Trophoblast cell (in vitro differentiated cells and primary cell): Measurements from ENCODE around the gene ATXN1L.

Source experiments
- DNase-seq, 2 donors: peaks; one replicate each; pipeline ENCODE4 v3.0.0-alpha.2; 2016
- H2AFZ ChIP-seq: 2 replicates; pipeline ENCODE4 v1.6.1; 2013; ENCODE audit warnings: low read length, moderate library complexity, mild to moderate bottlenecking; ENCODE audit not compliant: insufficient read depth, poor library complexity
- H2AK5ac ChIP-seq: 2 replicates; pipeline ENCODE4 v1.6.1; 2013; ENCODE audit warnings: mild to moderate bottlenecking, low read length
- H2BK120ac ChIP-seq: 2 replicates; pipeline ENCODE4 v1.6.1; 2013; ENCODE audit warnings: low read length, mild to moderate bottlenecking, moderate library complexity; ENCODE audit not compliant: insufficient read depth, poor library complexity
- H2BK12ac ChIP-seq: 2 replicates; pipeline ENCODE4 v1.6.1; 2013; ENCODE audit warnings: mild to moderate bottlenecking, low read length, moderate library complexity
- H2BK5ac ChIP-seq: 2 replicates; pipeline ENCODE4 v1.6.1; 2013; ENCODE audit warnings: low read length, low read depth, moderate library complexity, mild to moderate bottlenecking; ENCODE audit not compliant: poor library complexity
- H3K14ac ChIP-seq: 2 replicates; pipeline ENCODE4 v1.6.1; 2013; ENCODE audit warnings: mild to moderate bottlenecking, low read length
- H3K18ac ChIP-seq: 2 replicates; pipeline ENCODE4 v1.6.1; 2013; ENCODE audit warnings: mild to moderate bottlenecking, low read length
- H3K23ac ChIP-seq: 2 replicates; pipeline ENCODE4 v1.6.1; 2013; ENCODE audit warnings: low read length
- H3K27ac ChIP-seq: 2 replicates; pipeline ENCODE4 v1.5.1; 2013; ENCODE audit warnings: low read depth, mild to moderate bottlenecking, inconsistent platforms, low read length, moderate library complexity
- H3K27me3 ChIP-seq: 2 replicates; pipeline ENCODE4 v1.6.1; 2013; ENCODE audit warnings: inconsistent platforms, mild to moderate bottlenecking, low read length, moderate library complexity; ENCODE audit not compliant: insufficient read depth
- H3K36me3 ChIP-seq, 2 experiments: 1 replicate in 1 of 2; 2 replicates in 1 of 2; pipeline ENCODE4 v1.6.1; 2013; ENCODE audit warnings: low read length in 2 of 2, mild to moderate bottlenecking in 2 of 2, moderate library complexity in 1 of 2; ENCODE audit not compliant: insufficient read depth in 2 of 2, control insufficient read depth in 1 of 2
- H3K4ac ChIP-seq: 2 replicates; pipeline ENCODE4 v1.6.1; 2013; ENCODE audit warnings: low read depth, mild to moderate bottlenecking, low read length, moderate library complexity
- H3K4me1 ChIP-seq, 2 experiments: 1 replicate in 1 of 2; 2 replicates in 1 of 2; pipeline ENCODE4 v1.6.1; 2013; ENCODE audit warnings: low read length in 2 of 2, mild to moderate bottlenecking in 2 of 2, moderate library complexity in 1 of 2; ENCODE audit not compliant: insufficient read depth in 2 of 2, control insufficient read depth in 1 of 2
- H3K4me2 ChIP-seq: 2 replicates; pipeline ENCODE4 v1.6.1; 2013; ENCODE audit warnings: inconsistent platforms, mild to moderate bottlenecking, low read length, moderate library complexity
- H3K4me3 ChIP-seq: 2 replicates; pipeline ENCODE4 v1.5.1; 2013; ENCODE audit warnings: mild to moderate bottlenecking, low read depth, low read length, inconsistent platforms
- H3K79me1 ChIP-seq: one replicate; pipeline ENCODE4 v1.6.1; 2013; ENCODE audit warnings: low read length
- H3K79me2 ChIP-seq: 2 replicates; pipeline ENCODE4 v1.6.1; 2013; ENCODE audit warnings: low read length, mild to moderate bottlenecking; ENCODE audit not compliant: control insufficient read depth, insufficient read depth, poor library complexity
- H3K9ac ChIP-seq: 2 replicates; pipeline ENCODE4 v1.6.1; 2013; ENCODE audit warnings: mild to moderate bottlenecking, low read length
- H3K9me3 ChIP-seq: 2 replicates; pipeline ENCODE4 v1.6.1; 2013; ENCODE audit warnings: low read depth, mild to moderate bottlenecking, control low read depth, inconsistent platforms, low read length; ENCODE audit not compliant: insufficient read depth
- H4K12ac ChIP-seq: 2 replicates; pipeline ENCODE4 v1.6.1; 2013; ENCODE audit warnings: low read depth, mild to moderate bottlenecking, low read length, moderate library complexity
- H4K8ac ChIP-seq: 2 replicates; pipeline ENCODE4 v1.6.1; 2013; ENCODE audit warnings: low read depth, mild to moderate bottlenecking, low read length, moderate library complexity
- H4K91ac ChIP-seq: one replicate; pipeline ENCODE4 v1.6.1; 2013; ENCODE audit warnings: low read depth, mild to moderate bottlenecking, low read length, moderate library complexity
- WGBS: extraction: QIAGEN DNeasy Blood & Tissue Kit; methylation state at CpG from one replicate; pipeline ENCODE4 v1.1.7; 2013; ENCODE audit warnings: missing lambda C conversion rate; ENCODE audit not compliant: insufficient read length, insufficient coverage; ENCODE audit errors: extremely low coverage; 5-methylcytosine and 5-hydroxymethylcytosine counted together

The ATXN1L gene

GRCh38 chr16:71846431-71846830 is 655 bp downstream of the ATXN1L start:
- Histone ChIP-seq H4K12ac (no peak overlapping the region), H3K4me2 (peak overlapping the region; percentile 90), H2AFZ (peak overlapping the region; percentile 37), H4K8ac (peak overlapping the region; percentile 96), H4K91ac (peak overlapping the region; percentile 83), H3K4me3 (peak overlapping the region; percentile 97), H2BK12ac (no peak overlapping the region), H3K23ac (no peak overlapping the region), H3K4ac (peak overlapping the region; percentile 96), H3K79me2 (peaks cover 12% of the 10 kb centered on the region), H3K79me1 (peaks cover 8% of the 10 kb centered on the region), H3K9me3 (no peaks in the 10 kb centered on the region), H3K9ac (peak overlapping the region; percentile 77), H3K27ac (no peak overlapping the region), H2BK120ac (no peak overlapping the region), H2BK5ac (no peak overlapping the region), H3K4me1 (peaks cover 0 to 5% of the 10 kb centered on the region in 2 experiments), H3K36me3 (peaks cover 24 to 31% of the 10 kb centered on the region in 2 experiments), H2AK5ac (no peak overlapping the region), H3K14ac (peak overlapping the region; percentile 87), H3K18ac (no peak overlapping the region), H3K27me3 (no peaks in the 10 kb centered on the region)
- no peak for DNase-seq
- WGBS, result no CpG with 5 or more reads among the region's 20 CpGs

GRCh38 chr16:71847096-71847495 is 1.3 kb downstream of the ATXN1L start:
- no peak overlapping the region for H3K14ac ChIP-seq
- H2AK5ac ChIP-seq, result no peak overlapping the region
- DNase-seq, result no peak
- no CpG with 5 or more reads among the region's 3 CpGs for WGBS
- peak overlapping the region; percentile 90 for H3K4me2 ChIP-seq
- no peak overlapping the region for H3K4me3 ChIP-seq
- H2BK12ac ChIP-seq, result no peak overlapping the region
- peaks cover 12% of the 10 kb centered on the region for H3K79me2 ChIP-seq
- no peaks in the 10 kb centered on the region for H3K27me3 ChIP-seq
- no peak overlapping the region for H4K12ac ChIP-seq
- H3K79me1 ChIP-seq, result peaks cover 8% of the 10 kb centered on the region
- H3K4ac ChIP-seq, result peak overlapping the region; percentile 96
- H3K4me1 ChIP-seq, result peaks cover 0 to 5% of the 10 kb centered on the region in 2 experiments
- no peak overlapping the region for H2BK120ac ChIP-seq
- no peak overlapping the region for H4K91ac ChIP-seq
- no peak overlapping the region for H3K27ac ChIP-seq
- H4K8ac ChIP-seq, result no peak overlapping the region
- peak overlapping the region; percentile 55 for H3K9ac ChIP-seq
- no peak overlapping the region for H2BK5ac ChIP-seq
- no peak overlapping the region for H2AFZ ChIP-seq
- no peak overlapping the region for H3K23ac ChIP-seq
- H3K9me3 ChIP-seq, result no peaks in the 10 kb centered on the region
- H3K18ac ChIP-seq, result no peak overlapping the region
- H3K36me3 ChIP-seq, result peaks cover 29 to 36% of the 10 kb centered on the region in 2 experiments

GRCh38 chr16:71848622-71849021 is 2.8 kb downstream of the ATXN1L start:
- no peak overlapping the region for H3K9ac ChIP-seq
- H2AFZ ChIP-seq, result no peak overlapping the region
- no peak overlapping the region for H3K14ac ChIP-seq
- H4K12ac ChIP-seq, result no peak overlapping the region
- no peak overlapping the region for H4K8ac ChIP-seq
- no peaks in the 10 kb centered on the region for H3K27me3 ChIP-seq
- H3K79me2 ChIP-seq, result peaks cover 12% of the 10 kb centered on the region
- H3K23ac ChIP-seq, result no peak overlapping the region
- no peak overlapping the region for H2BK120ac ChIP-seq
- no peak overlapping the region for H2BK5ac ChIP-seq
- no peak overlapping the region for H3K4ac ChIP-seq
- H3K4me2 ChIP-seq, result no peak overlapping the region
- H3K9me3 ChIP-seq, result no peaks in the 10 kb centered on the region
- no peak overlapping the region for H3K18ac ChIP-seq
- DNase-seq, result no peak
- no peak overlapping the region for H3K4me3 ChIP-seq
- no peak overlapping the region for H2AK5ac ChIP-seq
- H3K4me1 ChIP-seq, result peaks cover 5 to 16% of the 10 kb centered on the region in 2 experiments
- H3K27ac ChIP-seq, result no peak overlapping the region
- peaks cover 8% of the 10 kb centered on the region for H3K79me1 ChIP-seq
- H2BK12ac ChIP-seq, result no peak overlapping the region
- no CpG with 5 or more reads among the region's 6 CpGs for WGBS
- no peak overlapping the region for H4K91ac ChIP-seq
- peaks cover 29 to 40% of the 10 kb centered on the region in 2 experiments for H3K36me3 ChIP-seq

- Histone ChIP-seq H2BK12ac (no peak overlapping the region), H2BK5ac (no peak overlapping the region), H3K18ac (no peak overlapping the region), H3K14ac (no peak overlapping the region), H3K4me2 (no peak overlapping the region), H3K27me3 (no peaks in the 10 kb centered on the region), H3K79me1 (no peaks in the 10 kb centered on the region), H3K79me2 (no peaks in the 10 kb centered on the region), H2AK5ac (no peak overlapping the region), H3K9me3 (no peaks in the 10 kb centered on the region), H4K91ac (no peak overlapping the region), H3K23ac (no peak overlapping the region), H2BK120ac (no peak overlapping the region), H3K4ac (no peak overlapping the region), H4K12ac (no peak overlapping the region), H3K4me3 (no peak overlapping the region), H2AFZ (no peak overlapping the region), H3K27ac (no peak overlapping the region), H3K9ac (no peak overlapping the region), H3K4me1 (peaks cover 11 to 18% of the 10 kb centered on the region in 2 experiments), H3K36me3 (peaks cover 32 to 48% of the 10 kb centered on the region in 2 experiments), H4K8ac (no peak overlapping the region)
- no CpG with 5 or more reads among the region's 8 CpGs for WGBS
- no peak for DNase-seq
These were observed 6.0 kb downstream of the ATXN1L start for GRCh38 chr16:71851746-71852145.
